Right lobe of liver (tissue), 6 donors: ENCODE data around the gene FAM241B. TPM values are rescaled to one million over a fixed set of nuclear protein-coding genes. Genes with fewer than 3 reads are reported as not detected.
A peak's percentile ranks its signal among the peaks of the same experiment; 100 is the strongest.

Source experiments
- ATAC-seq, 4 donors: fragments of 200-7000 bp; cut with Tn5 transposase; one replicate each; pipeline ENCODE4 v1.9.1; 2020; ENCODE audit warnings: mild to moderate bottlenecking in 4 of 4, moderate library complexity in 4 of 4
- DNase-seq, 3 donors: peaks; one replicate each; pipeline ENCODE4 v3.0.0-alpha.2; 2020
- H3K27ac ChIP-seq, 3 donors: fragments of 200-600 bp; one replicate each; pipeline ENCODE4 v1.8.0; 2022
- H3K27me3 ChIP-seq, 2 donors: fragments of 200-600 bp; one replicate each; pipeline ENCODE4 v1.8.0; 2022
- H3K36me3 ChIP-seq, 4 donors: fragments of 200-600 bp; sonication (generic) in 1 of 4; one replicate each; pipeline versions ENCODE4 v1.5.1 to v1.8.0; 2017 to 2022; ENCODE audit warnings: control low read depth in 1 of 4
- H3K4me1 ChIP-seq, 4 donors: fragments of 200-600 bp; sonication (generic) in 1 of 4; one replicate each; pipeline versions ENCODE4 v1.5.1 to v1.8.0; 2017 to 2022; ENCODE audit warnings: control low read depth in 1 of 4
- H3K4me3 ChIP-seq, 3 donors: fragments of 200-600 bp; one replicate each; pipeline ENCODE4 v1.8.0; 2022
- H3K9me3 ChIP-seq, 4 donors: fragments of 200-600 bp; sonication (generic) in 1 of 4; one replicate each; pipeline versions ENCODE4 v1.5.1 to v1.8.0; 2017 to 2022; ENCODE audit warnings: control low read depth in 1 of 4
- POLR2A ChIP-seq: fragments of 450-650 bp; IDR thresholded peaks from one replicate; pipeline ENCODE4 v1.6.1; 2017; ENCODE audit warnings: antibody characterized with exemption, mild to moderate bottlenecking
- WGBS: methylation state at CpG from one replicate; pipeline ENCODE4 v1.1.6; 2018; ENCODE audit warnings: low coverage, low lambda C conversion rate; ENCODE audit not compliant: insufficient coverage; ENCODE audit errors: missing lambda C conversion rate; 5-methylcytosine and 5-hydroxymethylcytosine counted together
- intact Hi-C, 2 donors: fragments of 100-400 bp; cut with DNase I; formaldehyde crosslinking; loops; one replicate each; pipeline versions ENCODE4 v1.11.2 to v1.14.1; 2022
- total RNA-seq, 6 experiments: library from RNA; depleted of rRNA in 2 of 6; stranded (reverse); fragments of >200 nt in 2 of 6; fragmentation: NEBNext Ultra II Directional in 3 of 6; extraction: Animal tissue kit (Norgen Biotek cat#: 25700) in 3 of 6; gene quantifications; one replicate each; pipeline versions ENCODE4 v1.1.0 to v1.2.4, GENCODE V29; 2016 to 2023
- TF ChIP-seq, protein P1 (sequence below), 4 donors: fragments of 200-600 bp in 3 of 4; fragments of 450-650 bp in 1 of 4; IDR thresholded peaks; one replicate each; pipeline versions ENCODE4 v1.5.1 to v1.8.0; 2016 to 2022; ENCODE audit warnings: antibody characterized with exemption in 4 of 4, mild to moderate bottlenecking in 2 of 4
- donor health status: DM: no; HTN: yes; CAD: no.
- donor health status: DM: no; HTN: no; CAD: no.
- donor health status: DM: no; HTN: no; CAD: no.
- donor health status: DM: no; HTN: yes; CAD: no.
- donor health status: DM: no; HTN: yes; CAD: no.

FAM241B gene
- total RNA-seq, 6 experiments from 2014 or later: 0.74 to 3.9 (median 1.5) TPM

DNA sequence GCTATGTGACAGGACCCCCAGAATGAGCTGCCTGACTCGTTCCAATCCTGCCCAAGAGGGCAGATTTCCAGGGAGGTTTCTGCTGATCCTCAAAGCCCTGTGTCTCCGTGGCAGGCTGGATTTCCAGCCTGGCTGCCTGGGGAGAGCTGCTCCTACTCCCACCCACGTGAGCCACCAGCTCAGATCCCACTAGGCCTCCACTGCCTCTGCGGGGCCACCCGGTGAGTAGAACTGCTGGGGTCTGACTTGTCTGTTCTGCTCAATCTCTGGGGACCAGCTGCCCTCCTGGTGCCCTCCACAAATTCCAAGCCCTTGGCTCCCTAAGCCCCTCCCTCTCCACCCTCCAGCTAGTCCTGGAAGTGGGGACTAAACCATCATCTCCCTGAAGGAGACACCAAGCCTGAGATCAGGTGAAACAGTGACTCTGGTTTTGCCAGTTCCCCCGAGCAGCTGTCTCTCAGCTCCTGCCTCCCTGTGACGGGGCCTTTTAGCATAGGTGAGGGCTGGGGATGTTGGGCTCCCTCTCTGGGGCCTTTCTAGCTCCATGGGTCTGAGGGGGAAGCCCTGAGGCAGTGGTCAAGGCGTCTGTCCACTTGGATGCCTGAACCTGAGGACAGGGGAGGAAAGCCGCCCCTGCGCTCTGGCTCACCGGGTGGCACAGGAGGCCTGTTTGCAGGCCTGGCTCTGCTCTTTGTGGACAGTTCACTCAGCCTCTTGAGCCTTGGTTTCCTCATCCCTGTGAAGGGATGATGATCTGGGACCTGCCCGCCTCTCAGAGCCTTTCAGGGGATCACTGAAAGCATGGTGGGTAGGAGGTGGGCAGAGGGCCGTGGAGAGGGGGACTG lies 5.6 kb downstream of the FAM241B start:
- H3K27ac ChIP-seq: no peak overlapping the region
- ATAC-seq (no peak), DNase-seq (no peak)
- 55% methylated on average over 4 of the region's 13 CpGs for WGBS
- TF ChIP-seq POLR2A: no peak
- TF ChIP-seq, protein P1, sequence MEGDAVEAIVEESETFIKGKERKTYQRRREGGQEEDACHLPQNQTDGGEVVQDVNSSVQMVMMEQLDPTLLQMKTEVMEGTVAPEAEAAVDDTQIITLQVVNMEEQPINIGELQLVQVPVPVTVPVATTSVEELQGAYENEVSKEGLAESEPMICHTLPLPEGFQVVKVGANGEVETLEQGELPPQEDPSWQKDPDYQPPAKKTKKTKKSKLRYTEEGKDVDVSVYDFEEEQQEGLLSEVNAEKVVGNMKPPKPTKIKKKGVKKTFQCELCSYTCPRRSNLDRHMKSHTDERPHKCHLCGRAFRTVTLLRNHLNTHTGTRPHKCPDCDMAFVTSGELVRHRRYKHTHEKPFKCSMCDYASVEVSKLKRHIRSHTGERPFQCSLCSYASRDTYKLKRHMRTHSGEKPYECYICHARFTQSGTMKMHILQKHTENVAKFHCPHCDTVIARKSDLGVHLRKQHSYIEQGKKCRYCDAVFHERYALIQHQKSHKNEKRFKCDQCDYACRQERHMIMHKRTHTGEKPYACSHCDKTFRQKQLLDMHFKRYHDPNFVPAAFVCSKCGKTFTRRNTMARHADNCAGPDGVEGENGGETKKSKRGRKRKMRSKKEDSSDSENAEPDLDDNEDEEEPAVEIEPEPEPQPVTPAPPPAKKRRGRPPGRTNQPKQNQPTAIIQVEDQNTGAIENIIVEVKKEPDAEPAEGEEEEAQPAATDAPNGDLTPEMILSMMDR (IDR thresholded peaks at IDR 0.05): no peak
- no peaks in the 10 kb centered on the region for H3K27me3 ChIP-seq
- H3K4me1 ChIP-seq: no peaks in the 10 kb centered on the region
- H3K36me3 ChIP-seq: no peaks in the 10 kb centered on the region
- intact Hi-C loops: loop anchor here in 1 of 2 donors (5.0 to 10.0 kb wide), 2 partner anchors 118 to 221 kb away; partner anchors contain the start of gene TACR2
- no peak overlapping the region for H3K4me3 ChIP-seq
- no peaks in the 10 kb centered on the region for H3K9me3 ChIP-seq

GRCh38 chr10:69636273-69636575 lies 6.2 kb downstream of the FAM241B start:
- Histone ChIP-seq H3K4me1 (no peaks in the 10 kb centered on the region), H3K27ac (no peak overlapping the region), H3K27me3 (no peaks in the 10 kb centered on the region), H3K36me3 (no peaks in the 10 kb centered on the region), H3K9me3 (no peaks in the 10 kb centered on the region), H3K4me3 (no peak overlapping the region)
- DNase-seq (no peak), ATAC-seq (no peak)
- TF ChIP-seq, protein P1 (IDR thresholded peaks at IDR 0.05): no peak
- no peak for TF ChIP-seq POLR2A
- 100% methylated on average over 1 of the region's 5 CpGs for WGBS
- intact Hi-C loops: loop anchor here in 1 of 2 donors (5.0 to 10.0 kb wide), 2 partner anchors 119 to 221 kb away; partner anchors contain the start of gene TACR2

GRCh38 chr10:69636626-69637605 lies 6.9 kb downstream of the FAM241B start:
- Histone ChIP-seq H3K36me3 (no peaks in the 10 kb centered on the region), H3K4me1 (no peaks in the 10 kb centered on the region), H3K27me3 (no peaks in the 10 kb centered on the region), H3K27ac (no peak overlapping the region), H3K4me3 (no peak overlapping the region), H3K9me3 (no peaks in the 10 kb centered on the region)
- TF ChIP-seq, protein P1 (IDR thresholded peaks at IDR 0.05): peak in 3 of 4 donors; percentile 24 to 43 (median 29)
- no peak for TF ChIP-seq POLR2A
- intact Hi-C loops: loop anchor here in 1 of 2 donors (5.0 to 10.0 kb wide), 2 partner anchors 120 to 222 kb away; partner anchors contain the start of gene TACR2
- peak in 1 of 3 donors; percentile 49 for DNase-seq
- WGBS: 46% methylated on average over 6 of the region's 10 CpGs
- peak; percentile 40 to 69 (median 55) for ATAC-seq

- Histone ChIP-seq H3K4me3 (no peak overlapping the region), H3K27ac (no peak overlapping the region), H3K9me3 (no peaks in the 10 kb centered on the region), H3K4me1 (no peaks in the 10 kb centered on the region), H3K27me3 (no peaks in the 10 kb centered on the region), H3K36me3 (no peaks in the 10 kb centered on the region)
- intact Hi-C loops: loop anchor here (2.0 to 10.0 kb wide), 3 partner anchors 121 to 224 kb away; partner anchors contain the start of gene TACR2 (in 1 of the 2)
- peak in 1 of 3 donors; percentile 19 for DNase-seq
- 21% methylated on average over 3 of the region's 8 CpGs for WGBS
- TF ChIP-seq POLR2A: no peak
- TF ChIP-seq, protein P1 (IDR thresholded peaks at IDR 0.05): no peak
- ATAC-seq: no peak
These were observed 8.6 kb downstream of the FAM241B start for GRCh38 chr10:69638642-69639041.
